CD4-positive, alpha-beta T cell treated with Interleukin-4 for 4 hours (primary cell): ENCODE results near the gene LRCOL1.

Experiments
- DNase-seq: peaks from one replicate; pipeline ENCODE4 v3.0.0-alpha.2; 2020

LRCOL1 gene

GRCh38 chr12:132610051-132610759, at the start of gene LRCOL1:
LRCOL1 (minus strand) TSS chr12:132610582; CDS start chr12:132606251, 4,331 bp downstream.
- DNase-seq = no peak

- no peak for DNase-seq
These were observed 49.7 kb upstream of the LRCOL1 start for GRCh38 chr12:132660052-132660451.

GRCh38 chr12:132659146-132659545, 48.8 kb upstream of the LRCOL1 start:
- no peak for DNase-seq

- no peak for DNase-seq
These were observed 47.9 kb upstream of the LRCOL1 start for GRCh38 chr12:132658149-132658894.

- no peak for DNase-seq
These were observed 46.8 kb upstream of the LRCOL1 start for GRCh38 chr12:132657004-132657727.

- DNase-seq = no peak
These were observed 43.3 kb upstream of the LRCOL1 start for GRCh38 chr12:132653567-132654290.

GRCh38 chr12:132651444-132652100, 41.2 kb upstream of the LRCOL1 start:
- DNase-seq = no peak

- no peak for DNase-seq
These were observed 39.0 kb upstream of the LRCOL1 start for GRCh38 chr12:132649226-132649945.

GRCh38 chr12:132648616-132649225, 38.3 kb upstream of the LRCOL1 start:
- no peak for DNase-seq

GRCh38 chr12:132647858-132648257, 37.5 kb upstream of the LRCOL1 start:
- DNase-seq = no peak

GRCh38 chr12:132646850-132647249, 36.5 kb upstream of the LRCOL1 start:
- no peak for DNase-seq

GRCh38 chr12:132642846-132643835, 32.8 kb upstream of the LRCOL1 start:
- no peak for DNase-seq

GRCh38 chr12:132641811-132642650, 31.6 kb upstream of the LRCOL1 start:
- no peak for DNase-seq

GRCh38 chr12:132640936-132641335, 30.6 kb upstream of the LRCOL1 start:
- DNase-seq = no peak

GRCh38 chr12:132639956-132640520, 29.7 kb upstream of the LRCOL1 start:
- no peak for DNase-seq

GRCh38 chr12:132638541-132639408, 28.4 kb upstream of the LRCOL1 start:
- no peak for DNase-seq

- no peak for DNase-seq
These were observed 27.4 kb upstream of the LRCOL1 start for GRCh38 chr12:132637811-132638210.
